ENCODE measurements around the gene MAP4.
"Not testable (repeated sequence)": the region's sequence is repeated elsewhere in the genome, so short reads cannot be mapped to it uniquely, and the experiment has no call there.

Gene MAP4

DNA sequence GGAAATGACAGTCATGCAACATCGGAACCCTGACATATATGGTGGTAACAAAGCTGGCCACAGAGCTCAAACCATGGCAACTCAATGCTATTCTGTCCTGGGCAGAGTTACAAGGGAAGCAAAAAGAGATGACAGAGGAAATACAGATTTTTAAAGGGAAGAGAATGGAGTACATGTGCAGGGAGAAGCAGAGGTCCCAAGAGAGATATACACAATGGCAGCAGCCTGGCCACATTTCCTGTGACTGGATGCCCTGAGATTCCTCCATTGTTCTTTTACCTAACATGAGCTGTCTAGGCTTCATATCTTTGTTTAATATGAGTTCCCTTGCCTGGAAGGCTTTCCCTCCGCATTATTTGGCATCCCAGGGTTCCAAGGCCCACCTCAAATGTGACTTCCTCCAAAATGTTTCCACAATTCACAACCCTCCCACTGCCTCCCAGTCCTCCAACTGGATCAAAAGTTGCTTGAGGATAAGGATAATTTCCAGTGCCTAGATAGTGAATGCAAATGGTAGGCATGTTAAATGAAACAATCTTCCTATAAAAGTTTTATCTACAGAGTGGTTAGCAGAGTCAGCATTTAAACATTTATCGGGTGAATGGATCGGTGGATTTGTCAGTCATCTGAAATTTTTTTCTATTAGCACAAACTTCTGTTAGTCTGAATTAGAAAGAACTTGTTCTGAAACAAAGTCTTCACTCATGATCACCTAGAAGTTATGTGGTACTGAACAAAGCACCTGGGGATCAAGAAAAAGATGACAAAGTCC is 127.0 kb downstream of the MAP4 start:
- no peak overlapping the region for H3K4me3 ChIP-seq (ENCODE audit: low read depth, low read length)
- H3K9ac ChIP-seq (ENCODE audit: low read depth, low read length) = no peak overlapping the region
- peaks cover 39% of the 10 kb centered on the region for H3K4me1 ChIP-seq (ENCODE audit: control insufficient read depth, insufficient read depth, low read length)
- H3K27me3 ChIP-seq (ENCODE audit: control insufficient read depth, insufficient read depth, low read length) = no peaks in the 10 kb centered on the region
- no peaks in the 10 kb centered on the region for H3K36me3 ChIP-seq (ENCODE audit: control insufficient read depth, insufficient read depth, low read length)
- no peaks in the 10 kb centered on the region for H3K9me3 ChIP-seq (ENCODE audit: control insufficient read depth, insufficient read depth, low read length)

DNA sequence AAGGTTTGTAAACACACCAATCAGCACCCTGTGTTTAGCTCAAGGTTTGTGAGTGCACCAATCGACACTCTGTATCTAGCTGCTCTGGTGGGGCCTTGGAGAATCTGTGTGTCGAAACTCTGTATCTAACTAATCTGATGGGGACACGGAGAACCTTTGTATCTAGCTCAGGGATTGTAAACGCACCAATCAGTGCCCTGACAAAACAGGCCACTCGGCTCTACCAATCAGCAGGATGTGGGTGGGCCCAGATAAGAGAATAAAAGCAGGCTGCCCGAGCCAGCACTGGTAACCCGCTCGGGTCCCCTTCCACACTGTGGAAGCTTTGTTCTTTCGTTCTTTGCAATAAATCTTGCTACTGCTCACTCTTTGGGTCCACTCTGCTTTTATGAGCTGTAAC is 128.2 kb downstream of the MAP4 start:
- not testable (repeated sequence) for H3K9me3 ChIP-seq (ENCODE audit: control insufficient read depth, insufficient read depth, low read length); H3K27me3 ChIP-seq (ENCODE audit: control insufficient read depth, insufficient read depth, low read length); H3K4me3 ChIP-seq (ENCODE audit: low read depth, low read length); H3K36me3 ChIP-seq (ENCODE audit: control insufficient read depth, insufficient read depth, low read length); H3K9ac ChIP-seq (ENCODE audit: low read depth, low read length)
- H3K4me1 ChIP-seq (ENCODE audit: control insufficient read depth, insufficient read depth, low read length) = peaks cover 29% of the 10 kb centered on the region

DNA sequence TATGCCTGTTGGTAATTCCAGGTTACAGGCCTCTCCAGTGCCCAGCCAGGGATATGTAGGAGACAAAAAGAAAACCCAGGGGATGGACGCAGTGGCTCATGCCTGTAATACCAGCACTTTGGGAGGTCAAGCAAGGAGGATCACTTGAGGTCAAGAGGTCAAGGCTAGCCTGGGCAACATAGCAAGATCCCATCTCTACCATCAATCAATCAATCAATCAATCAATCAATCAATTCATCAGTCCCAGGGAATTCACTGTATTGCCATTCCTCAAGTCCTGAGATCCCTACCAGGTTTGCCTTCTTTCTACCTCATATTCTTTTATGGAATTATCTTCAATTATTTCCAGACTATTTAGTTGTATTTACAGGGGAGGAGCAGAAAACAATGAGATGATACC is 131.0 kb downstream of the MAP4 start:
- no peaks in the 10 kb centered on the region for H3K9me3 ChIP-seq (ENCODE audit: control insufficient read depth, insufficient read depth, low read length)
- H3K4me3 ChIP-seq (ENCODE audit: low read depth, low read length) = no peak overlapping the region
- no peak overlapping the region for H3K9ac ChIP-seq (ENCODE audit: low read depth, low read length)
- H3K27me3 ChIP-seq (ENCODE audit: control insufficient read depth, insufficient read depth, low read length) = no peaks in the 10 kb centered on the region
- H3K36me3 ChIP-seq (ENCODE audit: control insufficient read depth, insufficient read depth, low read length) = no peaks in the 10 kb centered on the region
- peaks cover 5% of the 10 kb centered on the region for H3K4me1 ChIP-seq (ENCODE audit: control insufficient read depth, insufficient read depth, low read length)

DNA sequence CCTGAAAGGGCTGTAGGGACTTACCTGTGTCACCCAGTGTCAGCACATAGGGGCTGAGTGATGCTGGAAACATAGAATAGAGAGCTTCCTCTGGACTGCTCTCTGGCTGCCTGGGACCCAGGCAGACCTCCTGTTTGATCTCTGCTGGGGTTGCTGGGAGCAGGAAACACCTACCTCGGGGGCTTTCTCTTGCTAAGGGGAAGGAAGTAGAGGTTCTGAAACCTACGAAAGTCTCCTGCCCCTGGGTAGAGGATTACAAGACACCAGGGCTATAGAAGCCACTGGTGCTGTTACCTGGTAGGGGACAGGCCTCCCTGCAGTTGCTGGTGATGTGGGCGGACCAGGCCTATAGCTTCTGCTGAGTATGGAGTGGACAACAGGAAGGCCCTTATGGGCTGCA is 131.6 kb downstream of the MAP4 start:
- Histone ChIP-seq H3K9ac (ENCODE audit: low read depth, low read length) (no peak overlapping the region), H3K36me3 (ENCODE audit: control insufficient read depth, insufficient read depth, low read length) (no peaks in the 10 kb centered on the region)

DNA sequence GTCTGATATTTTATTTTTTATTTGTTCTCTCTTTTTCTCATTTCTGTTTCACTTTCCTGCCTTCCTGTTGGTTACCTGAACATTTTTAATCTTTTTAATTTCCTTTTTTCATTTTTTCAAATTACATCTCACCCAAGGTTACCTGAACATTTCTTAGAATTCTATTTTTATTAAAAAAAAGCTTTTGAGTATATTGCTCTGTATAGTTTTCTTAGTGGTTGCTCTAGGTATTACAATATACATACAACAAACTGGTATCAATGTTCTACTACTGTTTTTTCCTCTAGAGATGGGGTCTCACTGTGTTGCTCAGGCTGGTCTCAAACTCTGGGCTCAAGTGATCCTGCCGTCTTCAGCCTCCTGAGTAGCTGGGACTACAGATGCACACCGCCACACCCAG is 133.9 kb downstream of the MAP4 start:
- no peaks in the 10 kb centered on the region for H3K27me3 ChIP-seq (ENCODE audit: control insufficient read depth, insufficient read depth, low read length)
- H3K9ac ChIP-seq (ENCODE audit: low read depth, low read length) = no peak overlapping the region
- no peaks in the 10 kb centered on the region for H3K9me3 ChIP-seq (ENCODE audit: control insufficient read depth, insufficient read depth, low read length)
- no peaks in the 10 kb centered on the region for H3K4me1 ChIP-seq (ENCODE audit: control insufficient read depth, insufficient read depth, low read length)
- no peak overlapping the region for H3K4me3 ChIP-seq (ENCODE audit: low read depth, low read length)
- no peaks in the 10 kb centered on the region for H3K36me3 ChIP-seq (ENCODE audit: control insufficient read depth, insufficient read depth, low read length)

More for the DNA sequence above, 131.6 kb downstream of the MAP4 start:
- H3K4me3 ChIP-seq (ENCODE audit: low read depth, low read length) = no peak overlapping the region
- no peaks in the 10 kb centered on the region for H3K9me3 ChIP-seq (ENCODE audit: control insufficient read depth, insufficient read depth, low read length)
- no peaks in the 10 kb centered on the region for H3K27me3 ChIP-seq (ENCODE audit: control insufficient read depth, insufficient read depth, low read length)
- H3K4me1 ChIP-seq (ENCODE audit: control insufficient read depth, insufficient read depth, low read length) = no peaks in the 10 kb centered on the region

DNA sequence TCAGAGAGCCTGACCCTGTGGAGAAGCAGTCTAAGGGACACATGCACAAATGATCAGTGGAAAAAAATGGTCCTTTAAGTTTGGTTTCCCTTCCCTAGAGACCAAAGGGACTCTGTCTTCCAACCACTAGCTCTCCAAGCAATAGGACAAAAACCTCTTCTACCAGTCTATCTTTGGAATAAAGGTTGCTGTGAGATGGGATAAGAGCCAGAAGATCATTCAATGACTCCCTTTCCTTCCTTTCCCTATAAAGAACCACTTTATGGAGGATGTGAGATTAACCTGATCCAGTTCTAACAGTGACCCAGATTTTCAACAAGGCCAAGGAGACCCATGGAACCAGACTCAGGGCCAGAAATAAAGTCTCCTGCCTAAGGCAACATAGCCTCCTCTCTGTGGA is 138.5 kb downstream of the MAP4 start:
- no peaks in the 10 kb centered on the region for H3K9me3 ChIP-seq (ENCODE audit: control insufficient read depth, insufficient read depth, low read length)
- H3K27me3 ChIP-seq (ENCODE audit: control insufficient read depth, insufficient read depth, low read length) = no peaks in the 10 kb centered on the region
- H3K9ac ChIP-seq (ENCODE audit: low read depth, low read length) = no peak overlapping the region
- H3K36me3 ChIP-seq (ENCODE audit: control insufficient read depth, insufficient read depth, low read length) = no peaks in the 10 kb centered on the region
- H3K4me3 ChIP-seq (ENCODE audit: low read depth, low read length) = no peak overlapping the region
- H3K4me1 ChIP-seq (ENCODE audit: control insufficient read depth, insufficient read depth, low read length) = no peaks in the 10 kb centered on the region

DNA sequence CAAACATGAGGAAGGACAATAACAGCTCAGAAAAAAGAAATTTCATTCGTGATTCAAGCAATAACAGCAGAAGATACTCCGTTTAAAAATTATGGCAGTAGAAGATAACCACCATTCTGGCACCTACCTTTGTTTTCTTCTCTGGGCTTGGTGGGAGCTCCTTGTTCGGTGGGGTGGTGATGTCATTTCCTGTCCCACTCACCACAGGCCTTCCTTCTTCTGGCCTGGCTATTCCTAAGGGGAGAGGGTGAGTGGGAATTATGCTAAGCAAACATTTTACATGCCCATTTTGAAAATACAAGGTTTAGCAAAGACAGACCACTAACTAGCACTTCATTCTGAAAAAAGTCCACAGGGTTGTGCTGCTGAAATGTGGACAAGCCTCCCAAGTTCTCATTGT is 138.9 kb downstream of the MAP4 start:
- H3K9me3 ChIP-seq (ENCODE audit: control insufficient read depth, insufficient read depth, low read length) = no peaks in the 10 kb centered on the region
- H3K36me3 ChIP-seq (ENCODE audit: control insufficient read depth, insufficient read depth, low read length) = no peaks in the 10 kb centered on the region
- H3K27me3 ChIP-seq (ENCODE audit: control insufficient read depth, insufficient read depth, low read length) = no peaks in the 10 kb centered on the region
- no peaks in the 10 kb centered on the region for H3K4me1 ChIP-seq (ENCODE audit: control insufficient read depth, insufficient read depth, low read length)
- H3K9ac ChIP-seq (ENCODE audit: low read depth, low read length) = no peak overlapping the region
- H3K4me3 ChIP-seq (ENCODE audit: low read depth, low read length) = no peak overlapping the region

DNA sequence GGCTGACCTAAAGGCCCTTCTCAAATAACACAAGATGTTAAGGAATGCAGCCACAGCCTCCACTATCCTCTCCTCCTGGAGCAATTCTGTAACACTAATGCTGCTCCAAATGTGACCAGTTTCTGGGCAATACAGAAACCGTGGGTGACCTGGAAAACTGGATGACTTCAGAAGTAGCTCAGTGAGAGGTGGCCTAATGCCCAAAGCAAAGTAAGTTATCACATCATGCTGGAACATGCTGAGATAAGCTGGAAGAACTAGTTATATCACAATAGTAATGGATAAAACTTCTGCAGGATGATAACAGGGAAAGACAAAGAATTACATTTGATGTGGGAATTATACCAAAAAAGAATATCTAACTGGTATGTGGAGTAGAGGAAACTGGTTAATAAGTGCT is 141.3 kb downstream of the MAP4 start:
- Histone ChIP-seq H3K36me3 (ENCODE audit: control insufficient read depth, insufficient read depth, low read length) (peaks cover 20% of the 10 kb centered on the region), H3K4me1 (ENCODE audit: control insufficient read depth, insufficient read depth, low read length) (no peaks in the 10 kb centered on the region), H3K27me3 (ENCODE audit: control insufficient read depth, insufficient read depth, low read length) (no peaks in the 10 kb centered on the region), H3K9me3 (ENCODE audit: control insufficient read depth, insufficient read depth, low read length) (no peaks in the 10 kb centered on the region), H3K9ac (ENCODE audit: low read depth, low read length) (no peak overlapping the region), H3K4me3 (ENCODE audit: low read depth, low read length) (no peak overlapping the region)

DNA sequence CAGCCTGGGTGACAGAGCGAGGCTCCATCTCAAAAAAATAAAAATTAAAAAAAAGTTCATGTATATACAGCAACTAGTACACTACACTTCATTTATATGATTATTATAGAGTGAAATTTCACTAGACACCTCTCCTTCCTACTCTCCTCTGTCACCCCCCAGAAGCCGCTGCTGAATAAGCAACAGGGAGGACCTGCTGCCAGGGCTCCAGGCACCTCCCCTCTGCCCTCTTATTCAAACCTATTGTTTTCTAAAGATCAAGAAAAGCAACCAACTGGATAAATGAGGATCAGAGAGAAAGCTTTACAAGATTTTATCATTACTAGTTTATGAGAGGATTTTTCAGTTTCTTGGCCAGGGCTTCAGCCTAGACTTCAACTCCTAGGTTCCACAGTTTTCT is 141.8 kb downstream of the MAP4 start:
- H3K4me1 ChIP-seq (ENCODE audit: control insufficient read depth, insufficient read depth, low read length) = no peaks in the 10 kb centered on the region
- H3K36me3 ChIP-seq (ENCODE audit: control insufficient read depth, insufficient read depth, low read length) = peaks cover 25% of the 10 kb centered on the region
- H3K9ac ChIP-seq (ENCODE audit: low read depth, low read length) = no peak overlapping the region
- no peaks in the 10 kb centered on the region for H3K27me3 ChIP-seq (ENCODE audit: control insufficient read depth, insufficient read depth, low read length)
- no peaks in the 10 kb centered on the region for H3K9me3 ChIP-seq (ENCODE audit: control insufficient read depth, insufficient read depth, low read length)
- no peak overlapping the region for H3K4me3 ChIP-seq (ENCODE audit: low read depth, low read length)

DNA sequence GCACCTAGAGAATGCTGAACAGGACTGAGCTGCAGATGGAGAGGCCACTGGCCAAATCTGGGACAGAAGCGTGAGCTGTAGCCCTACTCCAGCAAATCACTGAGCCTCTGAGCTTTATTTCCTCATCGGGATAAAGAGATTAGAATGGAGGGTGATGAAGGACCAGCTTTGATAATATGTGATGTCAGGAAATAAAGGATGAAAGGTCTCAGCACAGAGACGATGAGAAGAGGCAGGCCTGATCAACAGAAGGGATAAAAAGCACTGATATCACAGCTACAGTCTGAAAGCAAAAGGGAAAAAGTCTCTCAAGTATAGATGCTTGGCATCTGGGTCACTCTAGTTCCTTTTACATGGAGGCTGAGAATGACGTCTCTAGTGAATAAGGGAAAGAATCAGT is 143.3 kb downstream of the MAP4 start:
- H3K9me3 ChIP-seq (ENCODE audit: control insufficient read depth, insufficient read depth, low read length) = no peaks in the 10 kb centered on the region
- no peaks in the 10 kb centered on the region for H3K27me3 ChIP-seq (ENCODE audit: control insufficient read depth, insufficient read depth, low read length)
- H3K9ac ChIP-seq (ENCODE audit: low read depth, low read length) = no peak overlapping the region
- peaks cover 38% of the 10 kb centered on the region for H3K36me3 ChIP-seq (ENCODE audit: control insufficient read depth, insufficient read depth, low read length)
- no peak overlapping the region for H3K4me3 ChIP-seq (ENCODE audit: low read depth, low read length)
- no peaks in the 10 kb centered on the region for H3K4me1 ChIP-seq (ENCODE audit: control insufficient read depth, insufficient read depth, low read length)

DNA sequence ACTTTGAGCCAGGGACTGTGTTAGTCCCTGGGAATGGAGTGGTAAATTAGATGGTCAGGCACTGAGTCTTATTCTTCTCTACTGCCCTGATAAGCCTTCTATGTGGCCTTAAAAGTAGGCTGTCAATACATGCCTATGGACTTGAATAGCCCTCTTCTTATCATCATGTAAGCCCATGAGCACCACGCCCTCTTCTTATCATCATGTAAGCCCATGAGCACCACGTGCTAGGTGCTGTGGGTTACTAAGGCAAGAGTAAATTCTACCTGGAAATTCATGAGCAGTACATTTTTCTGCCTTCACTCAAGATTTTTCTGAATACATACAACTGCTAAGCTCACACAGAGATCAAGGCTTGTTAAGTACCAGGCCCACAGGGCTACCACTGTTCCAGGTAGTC is 144.8 kb downstream of the MAP4 start:
- H3K4me1 ChIP-seq (ENCODE audit: control insufficient read depth, insufficient read depth, low read length) = no peaks in the 10 kb centered on the region
- H3K27me3 ChIP-seq (ENCODE audit: control insufficient read depth, insufficient read depth, low read length) = no peaks in the 10 kb centered on the region
- no peaks in the 10 kb centered on the region for H3K9me3 ChIP-seq (ENCODE audit: control insufficient read depth, insufficient read depth, low read length)
- H3K4me3 ChIP-seq (ENCODE audit: low read depth, low read length) = no peak overlapping the region
- peaks cover 50% of the 10 kb centered on the region for H3K36me3 ChIP-seq (ENCODE audit: control insufficient read depth, insufficient read depth, low read length)
- no peak overlapping the region for H3K9ac ChIP-seq (ENCODE audit: low read depth, low read length)

DNA sequence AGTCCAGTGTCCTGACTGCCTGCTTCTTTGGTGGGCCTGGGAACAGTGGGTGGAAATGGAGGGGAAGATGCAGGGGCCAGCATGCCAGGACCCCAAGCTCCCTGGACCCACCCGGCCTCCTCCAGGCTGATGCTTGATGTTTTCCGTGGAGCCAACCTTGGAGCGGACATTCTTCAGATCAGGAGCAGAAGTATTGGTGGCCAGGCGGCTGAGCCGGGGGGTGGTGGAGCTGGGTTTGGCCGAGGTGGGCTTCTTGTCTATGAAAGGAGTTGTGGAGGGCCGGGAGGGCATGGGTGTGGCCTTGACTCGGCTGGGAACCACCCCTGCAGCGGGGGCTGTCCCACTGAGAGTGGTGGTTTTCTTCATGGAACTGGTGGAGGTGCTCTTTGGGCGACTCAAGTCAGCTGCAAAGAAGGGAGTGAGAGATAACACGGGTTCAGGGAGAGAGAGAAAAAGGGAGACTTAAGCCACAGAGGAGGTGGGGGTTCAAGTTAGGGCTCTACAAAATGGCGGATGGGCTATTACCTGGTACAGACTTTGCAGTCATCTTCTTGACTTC is 145.4 kb downstream of the MAP4 start:
- H3K36me3 ChIP-seq (ENCODE audit: control insufficient read depth, insufficient read depth, low read length) = peaks cover 50% of the 10 kb centered on the region
- no peak overlapping the region for H3K9ac ChIP-seq (ENCODE audit: low read depth, low read length)
- no peaks in the 10 kb centered on the region for H3K27me3 ChIP-seq (ENCODE audit: control insufficient read depth, insufficient read depth, low read length)
- H3K4me1 ChIP-seq (ENCODE audit: control insufficient read depth, insufficient read depth, low read length) = no peaks in the 10 kb centered on the region
- no peak overlapping the region for H3K4me3 ChIP-seq (ENCODE audit: low read depth, low read length)
- no peaks in the 10 kb centered on the region for H3K9me3 ChIP-seq (ENCODE audit: control insufficient read depth, insufficient read depth, low read length)

Measured in iPS-15b (cell line).